Lower lobe of right lung (tissue), 2 donors: ENCODE measurements around the gene ECEL1. TPM values are rescaled to one million over a fixed set of nuclear protein-coding genes. Genes with fewer than 3 reads are reported as not detected.
"Not testable (repeated sequence)": the region's sequence is repeated elsewhere in the genome, so short reads cannot be mapped to it uniquely, and the experiment has no call there.

Source experiments
- ATAC-seq, 2 donors: fragments of 200-7000 bp; cut with Tn5 transposase; one replicate each; pipeline ENCODE4 v1.9.1; 2020 to 2022; ENCODE audit warnings: mild to moderate bottlenecking in 2 of 2, moderate library complexity in 2 of 2
- DNase-seq: peaks from one replicate; pipeline ENCODE4 v3.0.0-alpha.2; 2020
- H3K27ac ChIP-seq: fragments of 200-600 bp; one replicate; pipeline ENCODE4 v1.8.0; 2022
- H3K27me3 ChIP-seq: fragments of 200-600 bp; one replicate; pipeline ENCODE4 v1.8.0; 2022; ENCODE audit warnings: low read depth
- H3K36me3 ChIP-seq: fragments of 200-600 bp; one replicate; pipeline ENCODE4 v1.8.0; 2022; ENCODE audit warnings: mild to moderate bottlenecking
- H3K4me1 ChIP-seq: fragments of 200-600 bp; one replicate; pipeline ENCODE4 v1.8.0; 2022
- H3K4me3 ChIP-seq: fragments of 200-600 bp; one replicate; pipeline ENCODE4 v1.8.0; 2022; ENCODE audit warnings: mild to moderate bottlenecking
- H3K9me3 ChIP-seq: fragments of 200-600 bp; one replicate; pipeline ENCODE4 v1.8.0; 2022
- intact Hi-C: fragments of 100-400 bp; cut with DNase I; formaldehyde crosslinking; loops from one replicate; pipeline ENCODE4 v1.11.0; 2022
- total RNA-seq: library from RNA; stranded (reverse); fragmentation: NEBNext Ultra II Directional; extraction: Animal tissue kit (Norgen Biotek cat#: 25700); gene quantifications from one replicate; pipeline ENCODE4 v1.2.1, GENCODE V29; 2021
- TF ChIP-seq, protein P1 (sequence below): fragments of 200-600 bp; IDR thresholded peaks from one replicate; pipeline ENCODE4 v1.8.0; 2022; ENCODE audit warnings: antibody characterized with exemption, mild to moderate bottlenecking
- donor health status: DM: no; HTN: yes; CAD: no; lungs with severe emphysema.

Gene ECEL1
- total RNA-seq, 1 donor from 2014 or later, result 1.0 TPM

DNA sequence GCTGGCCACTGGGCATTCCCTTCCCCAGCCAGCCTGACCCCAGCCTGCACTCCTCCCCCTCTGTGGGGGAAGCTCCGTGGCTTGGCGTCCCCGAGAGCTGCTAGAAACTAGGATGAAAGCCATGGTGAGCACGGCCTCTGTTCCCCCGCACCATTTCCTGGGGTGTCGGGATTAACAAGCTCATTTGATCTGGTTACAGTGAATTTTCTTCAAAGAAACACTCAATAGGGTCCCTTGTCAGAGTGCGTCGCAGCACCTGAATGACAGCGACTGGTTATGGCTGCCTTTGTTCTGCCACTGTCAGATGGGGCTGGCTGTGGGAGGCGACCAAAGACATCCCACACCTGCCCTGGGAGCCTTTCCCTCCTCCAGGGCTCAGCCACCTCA is 39.3 kb downstream of the ECEL1 start:
- H3K27ac ChIP-seq, result no peak overlapping the region
- DNase-seq (no peak), ATAC-seq (no peak)
- H3K36me3 ChIP-seq, result no peaks in the 10 kb centered on the region
- H3K27me3 ChIP-seq, result peaks cover 6% of the 10 kb centered on the region
- TF ChIP-seq, protein P1, sequence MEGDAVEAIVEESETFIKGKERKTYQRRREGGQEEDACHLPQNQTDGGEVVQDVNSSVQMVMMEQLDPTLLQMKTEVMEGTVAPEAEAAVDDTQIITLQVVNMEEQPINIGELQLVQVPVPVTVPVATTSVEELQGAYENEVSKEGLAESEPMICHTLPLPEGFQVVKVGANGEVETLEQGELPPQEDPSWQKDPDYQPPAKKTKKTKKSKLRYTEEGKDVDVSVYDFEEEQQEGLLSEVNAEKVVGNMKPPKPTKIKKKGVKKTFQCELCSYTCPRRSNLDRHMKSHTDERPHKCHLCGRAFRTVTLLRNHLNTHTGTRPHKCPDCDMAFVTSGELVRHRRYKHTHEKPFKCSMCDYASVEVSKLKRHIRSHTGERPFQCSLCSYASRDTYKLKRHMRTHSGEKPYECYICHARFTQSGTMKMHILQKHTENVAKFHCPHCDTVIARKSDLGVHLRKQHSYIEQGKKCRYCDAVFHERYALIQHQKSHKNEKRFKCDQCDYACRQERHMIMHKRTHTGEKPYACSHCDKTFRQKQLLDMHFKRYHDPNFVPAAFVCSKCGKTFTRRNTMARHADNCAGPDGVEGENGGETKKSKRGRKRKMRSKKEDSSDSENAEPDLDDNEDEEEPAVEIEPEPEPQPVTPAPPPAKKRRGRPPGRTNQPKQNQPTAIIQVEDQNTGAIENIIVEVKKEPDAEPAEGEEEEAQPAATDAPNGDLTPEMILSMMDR, result no peak
- no peaks in the 10 kb centered on the region for H3K4me1 ChIP-seq
- no peak overlapping the region for H3K4me3 ChIP-seq
- H3K9me3 ChIP-seq, result no peaks in the 10 kb centered on the region
- intact Hi-C loops, result no loop called here

DNA sequence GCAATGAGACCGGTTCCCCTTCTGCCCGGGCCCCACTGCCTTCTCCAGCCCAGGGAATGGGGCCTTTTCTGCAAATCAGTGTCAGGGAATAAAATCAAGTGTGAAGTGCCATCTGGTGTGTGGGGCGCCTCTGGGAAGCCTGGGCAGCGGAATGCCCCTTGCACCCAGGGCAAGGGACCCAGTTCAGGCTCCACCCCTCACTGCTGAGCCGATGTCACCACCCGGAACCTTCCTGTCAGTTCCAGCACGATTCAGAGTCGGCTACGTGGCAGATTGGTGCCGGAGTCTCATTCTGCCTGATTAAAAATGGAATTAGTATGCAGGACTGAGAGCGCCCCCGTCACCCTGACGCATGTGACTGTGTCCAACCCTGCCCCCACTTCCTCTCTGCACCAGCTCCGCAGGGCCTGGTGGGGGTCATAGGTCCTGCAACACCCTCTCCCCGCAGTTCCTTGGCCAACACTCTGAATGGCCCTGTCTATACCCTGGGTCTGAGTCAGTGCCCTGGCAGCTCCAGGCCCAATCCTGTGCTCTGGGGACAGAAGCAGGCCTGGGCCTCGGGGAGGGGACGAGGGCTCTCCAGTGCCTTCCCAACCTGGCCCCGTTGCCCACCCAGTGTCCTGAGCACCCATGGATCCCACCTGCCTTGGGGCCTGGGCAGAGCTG is 39.9 kb downstream of the ECEL1 start:
- Histone ChIP-seq H3K9me3 (no peaks in the 10 kb centered on the region), H3K27ac (no peak overlapping the region), H3K36me3 (no peaks in the 10 kb centered on the region), H3K4me1 (no peaks in the 10 kb centered on the region), H3K27me3 (peaks cover 6% of the 10 kb centered on the region), H3K4me3 (no peak overlapping the region)
- DNase-seq, result no peak
- ATAC-seq, result no peak
- TF ChIP-seq, protein P1, result no peak
- intact Hi-C loops, result no loop called here

DNA sequence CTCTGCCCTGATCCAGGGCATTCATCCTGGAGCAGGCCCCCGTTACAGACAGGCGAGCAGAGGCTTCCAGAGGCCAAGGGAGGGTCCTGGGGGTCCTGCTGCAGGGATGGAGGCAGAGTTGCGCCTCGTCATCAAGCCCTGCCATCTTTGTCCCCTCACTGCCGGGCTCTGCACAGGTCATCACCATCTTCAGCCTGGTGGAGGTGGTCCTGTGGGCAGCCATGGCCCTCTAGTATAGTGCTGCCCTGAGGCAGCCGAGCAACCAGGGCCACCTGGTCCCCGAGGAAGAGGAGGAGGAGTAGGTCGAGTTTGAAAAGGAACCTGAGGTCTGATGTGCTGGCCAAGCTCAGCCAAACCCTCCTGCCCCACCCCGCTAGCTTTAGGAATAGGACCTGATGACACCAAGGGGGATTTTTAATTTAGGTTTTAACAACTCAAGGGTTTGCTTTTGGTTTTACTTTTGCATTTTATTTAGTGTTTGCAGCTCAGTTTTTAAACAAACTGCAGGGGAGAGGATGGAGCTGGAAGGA is 40.5 kb downstream of the ECEL1 start:
- H3K4me1 ChIP-seq, result no peaks in the 10 kb centered on the region

DNA sequence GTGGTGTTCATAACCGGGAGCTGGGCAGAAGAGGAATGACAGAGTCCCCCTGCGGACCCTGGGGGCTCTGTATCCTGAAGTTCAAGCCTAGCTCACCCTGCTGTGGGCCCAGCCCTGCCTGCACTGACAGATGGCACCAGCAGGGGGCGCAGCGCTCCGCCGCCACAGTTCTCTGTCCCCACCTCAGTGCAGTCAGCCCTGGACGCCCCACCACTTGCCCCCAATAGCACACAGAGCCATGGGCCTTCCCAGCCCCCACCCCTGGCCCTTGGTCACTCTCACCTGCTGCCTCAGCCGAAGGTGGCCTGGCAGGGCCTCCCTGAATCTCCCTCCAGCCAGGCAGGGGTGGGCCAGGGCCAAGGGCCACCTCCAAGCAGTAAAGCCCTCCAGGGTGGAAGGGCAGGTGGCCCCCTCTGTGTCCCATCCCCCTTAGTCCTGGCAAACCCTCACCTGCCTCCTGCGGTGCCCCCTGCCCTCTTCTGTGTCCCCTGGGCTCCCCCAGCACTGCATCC is 41.3 kb downstream of the ECEL1 start:
- H3K36me3 ChIP-seq, H3K9me3 ChIP-seq, H3K27ac ChIP-seq, H3K4me1 ChIP-seq, intact Hi-C loops, H3K27me3 ChIP-seq, H3K4me3 ChIP-seq, DNase-seq: not testable (repeated sequence)
- TF ChIP-seq, protein P1, result peak; percentile 43
- ATAC-seq, result peak; percentile 29 to 36

More for the DNA sequence above, 40.5 kb downstream of the ECEL1 start:
- no peaks in the 10 kb centered on the region for H3K9me3 ChIP-seq
- H3K27me3 ChIP-seq, result peaks cover 6% of the 10 kb centered on the region
- no peak for ATAC-seq
- TF ChIP-seq, protein P1, result no peak
- intact Hi-C loops, result no loop called here
- H3K4me3 ChIP-seq, result no peak overlapping the region
- H3K27ac ChIP-seq, result no peak overlapping the region
- no peak for DNase-seq
- no peaks in the 10 kb centered on the region for H3K36me3 ChIP-seq

DNA sequence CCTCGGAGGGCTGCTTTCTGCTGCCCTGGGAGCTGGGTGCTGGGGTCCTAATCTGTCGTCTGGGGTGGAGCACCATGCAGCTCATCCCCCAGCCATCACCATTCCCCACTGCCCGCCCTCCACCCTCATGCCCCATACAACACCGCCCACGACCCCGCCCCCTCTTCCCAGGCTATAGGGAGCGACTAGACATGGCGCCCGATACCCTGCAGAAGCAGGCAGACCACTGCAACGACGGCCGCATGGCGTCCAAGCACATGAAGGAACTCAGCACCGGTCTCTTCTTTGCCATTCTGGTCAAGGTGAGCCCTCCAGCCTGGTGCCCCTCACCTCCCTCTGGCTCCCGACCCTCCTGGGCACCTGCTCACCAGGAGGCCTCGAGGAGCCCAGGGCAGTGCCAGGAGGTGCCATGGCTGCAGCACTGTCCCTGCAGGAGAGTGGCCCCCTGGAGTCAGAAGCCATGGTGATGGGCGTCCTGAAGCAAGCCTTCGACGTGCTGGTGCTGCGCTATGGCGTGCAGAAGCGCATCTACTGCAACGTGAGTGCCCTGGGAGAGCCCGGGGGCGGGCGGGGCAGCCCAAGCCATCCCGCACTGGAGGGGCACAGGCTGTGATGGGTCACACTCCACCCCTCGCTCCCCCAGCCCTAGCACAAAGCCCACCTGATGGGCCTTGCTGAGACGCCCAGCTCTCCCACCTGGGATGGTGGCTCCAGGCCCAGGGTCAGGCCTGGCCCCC is 42.3 kb downstream of the ECEL1 start:
- DNase-seq, H3K36me3 ChIP-seq, ATAC-seq, H3K9me3 ChIP-seq, H3K27me3 ChIP-seq, H3K4me3 ChIP-seq, H3K4me1 ChIP-seq, intact Hi-C loops, H3K27ac ChIP-seq: not testable (repeated sequence)
